HG02884 (cell line): Measurements from ENCODE around the gene CYP2B6.
"Not testable (repeated sequence)": the region's sequence is repeated elsewhere in the genome, so short reads cannot be mapped to it uniquely, and the experiment has no call there.

Source experiments
- ATAC-seq: cut with Tn5 transposase; IDR thresholded peaks from one replicate; pipeline ENCODE4 v1.9.1; 2021; ENCODE audit warnings: mild to moderate bottlenecking, moderate library complexity; ENCODE audit not compliant: unreplicated experiment

CYP2B6 gene

DNA sequence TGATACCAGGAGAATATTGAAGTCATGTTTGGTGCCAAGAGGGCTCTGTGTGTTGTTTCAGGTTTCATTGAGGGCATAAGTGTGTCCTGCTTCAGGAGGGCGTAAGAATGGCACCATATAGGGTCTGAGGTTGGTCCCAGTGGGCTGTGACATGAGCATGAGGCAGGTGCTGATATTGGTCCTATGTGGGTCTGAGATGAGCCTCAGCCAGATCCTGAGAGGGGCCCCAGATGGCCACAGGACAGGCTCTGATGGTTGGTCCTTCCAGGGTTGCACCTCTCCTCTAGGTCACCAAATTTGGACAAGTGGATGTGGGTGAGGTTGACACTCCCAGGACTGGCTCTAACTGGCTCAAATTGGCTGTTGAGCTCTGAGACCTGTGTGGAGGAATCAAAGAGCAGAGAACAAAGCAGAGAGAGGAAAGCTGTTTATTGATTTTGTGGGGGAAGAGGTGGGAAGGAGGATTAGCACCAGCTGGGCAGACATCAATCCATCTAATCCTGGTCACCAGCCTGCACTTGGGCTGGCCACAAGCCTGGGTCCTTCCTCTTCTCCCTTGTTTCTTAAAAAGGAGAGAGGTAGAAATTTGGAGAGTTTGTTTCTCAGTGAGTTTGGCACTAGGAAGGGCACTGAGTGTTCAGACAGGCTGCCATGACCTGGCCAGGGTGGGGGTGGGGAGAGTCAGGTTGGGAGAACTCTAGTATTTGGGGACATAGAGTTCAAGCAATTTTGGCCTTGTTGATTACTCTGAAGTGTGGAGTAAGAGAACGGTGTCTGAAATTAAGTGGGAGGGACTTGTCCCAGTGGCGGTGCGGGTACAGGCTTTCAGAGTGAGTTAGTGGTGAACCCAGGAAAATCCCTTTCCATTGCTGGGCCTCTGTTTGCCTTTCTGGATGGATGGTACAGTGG, 38.7 kb downstream of the CYP2B6 start:
- ATAC-seq, result no peak

DNA sequence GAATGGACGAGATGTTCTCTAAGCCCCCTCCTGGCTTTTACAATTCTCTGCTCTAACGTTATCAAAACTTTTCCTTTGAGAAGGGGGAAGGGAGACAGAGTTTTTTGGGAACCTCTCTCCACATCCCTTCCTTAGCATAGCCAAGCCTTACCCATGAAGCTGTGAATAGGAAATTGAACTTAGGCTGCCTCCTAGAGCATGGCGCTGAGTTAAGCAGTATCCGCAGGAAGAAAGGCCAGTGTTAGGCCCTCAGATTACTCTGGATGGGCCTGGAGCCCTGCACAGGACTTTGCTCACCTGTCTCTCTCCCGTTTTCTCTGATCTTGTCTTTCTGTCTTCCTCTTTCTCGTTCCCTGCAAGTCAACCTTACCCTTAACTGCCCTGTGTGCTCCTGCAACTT, 39.6 kb downstream of the CYP2B6 start:
- ATAC-seq, result no peak

DNA sequence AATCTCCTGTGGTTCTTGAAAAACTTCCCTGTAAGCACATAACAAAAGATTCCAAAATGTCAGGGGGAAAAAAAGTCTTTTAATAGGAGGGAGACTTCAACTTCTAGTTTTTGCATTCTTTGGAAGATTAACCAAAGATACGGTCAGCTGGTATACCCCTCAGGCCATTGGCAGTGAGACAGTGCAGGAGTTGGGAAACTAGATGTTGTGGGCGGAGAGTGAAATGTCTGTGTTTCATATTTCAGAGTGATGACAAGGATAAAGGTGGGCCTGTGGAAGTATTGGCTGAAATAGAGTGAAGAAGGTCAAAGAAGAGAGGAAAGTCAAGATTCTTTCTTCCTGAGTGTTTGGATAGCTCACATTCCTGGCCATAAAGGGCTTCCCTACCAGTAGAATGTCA, 40.8 kb downstream of the CYP2B6 start:
- no peak for ATAC-seq

DNA sequence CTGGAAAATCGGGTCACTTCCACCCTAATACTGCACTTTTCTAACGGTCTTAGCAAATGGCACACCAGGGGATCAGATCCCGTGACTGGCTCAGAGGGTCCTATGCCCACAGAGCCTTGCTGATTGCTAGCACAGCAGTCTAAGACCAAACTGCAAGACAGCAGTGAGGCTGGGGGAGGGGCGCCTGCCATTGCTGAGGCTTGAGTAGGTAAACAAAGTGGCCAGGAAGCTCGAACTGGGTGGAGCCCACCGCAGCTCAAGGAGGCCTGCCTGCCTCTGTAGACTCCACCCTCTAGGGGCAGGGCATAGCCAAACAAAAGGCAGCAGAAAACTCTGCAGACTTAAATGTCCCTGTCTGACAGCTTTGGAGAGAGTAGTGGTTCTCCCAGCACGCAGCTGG, 42.2 kb downstream of the CYP2B6 start:
- ATAC-seq, result not testable (repeated sequence)

DNA sequence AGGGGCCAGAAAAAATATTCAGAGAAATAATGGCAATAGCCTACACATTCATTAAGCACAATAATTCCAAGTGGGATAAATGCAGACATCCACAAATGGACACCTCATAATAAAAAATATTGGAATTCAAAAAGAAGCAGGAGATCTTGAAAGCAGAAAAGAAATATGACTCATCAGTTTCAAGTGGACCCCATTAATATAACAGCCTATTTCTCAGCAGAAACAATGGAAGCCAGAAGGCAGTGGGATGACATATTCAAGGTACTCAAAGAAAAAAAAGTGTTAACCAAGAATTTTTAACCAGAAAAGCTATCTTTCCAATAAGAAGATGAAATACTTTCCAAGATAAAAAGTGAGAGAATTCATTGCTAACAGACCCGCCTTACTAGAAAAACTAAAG, 48.7 kb downstream of the CYP2B6 start:
- no peak for ATAC-seq

DNA sequence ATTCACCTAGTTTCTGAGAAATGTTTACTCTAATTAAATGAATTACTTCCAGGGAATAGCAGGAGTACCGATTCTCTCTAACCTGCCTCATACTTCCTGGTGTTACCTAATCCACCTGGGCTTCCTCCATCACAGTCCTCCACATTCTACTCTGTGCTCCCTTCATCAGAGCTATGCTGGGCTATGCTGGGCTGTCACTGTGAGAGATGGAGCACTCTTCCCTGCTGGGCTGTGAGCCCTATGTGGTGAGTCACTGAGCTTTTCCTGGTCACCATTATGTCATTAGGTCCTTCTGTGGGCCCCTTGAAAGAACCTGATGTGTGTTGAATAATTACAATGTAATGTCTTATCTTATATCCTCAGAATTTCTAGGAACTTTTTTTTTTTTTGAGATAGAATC, 54.0 kb downstream of the CYP2B6 start:
- not testable (repeated sequence) for ATAC-seq

DNA sequence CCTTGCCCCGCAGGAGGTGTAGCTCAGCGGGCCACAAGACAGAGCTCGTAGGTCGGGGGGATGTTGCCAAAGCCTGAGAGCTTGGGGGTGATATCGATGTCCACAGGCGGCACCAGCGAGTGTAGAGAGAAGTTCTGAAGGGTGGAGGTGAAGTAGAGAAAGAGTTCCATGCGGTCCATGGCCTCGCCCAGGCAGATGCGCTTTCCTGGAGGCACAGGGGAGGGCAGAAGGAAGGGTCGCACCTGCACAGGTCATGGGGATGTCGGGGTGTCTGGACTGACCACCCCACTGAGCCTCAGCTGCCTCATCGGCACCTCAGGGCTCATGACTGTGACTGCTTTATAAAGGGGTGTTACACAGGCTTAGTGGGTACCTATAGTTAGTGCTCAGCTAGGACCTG, 59.3 kb downstream of the CYP2B6 start:
- no peak for ATAC-seq

DNA sequence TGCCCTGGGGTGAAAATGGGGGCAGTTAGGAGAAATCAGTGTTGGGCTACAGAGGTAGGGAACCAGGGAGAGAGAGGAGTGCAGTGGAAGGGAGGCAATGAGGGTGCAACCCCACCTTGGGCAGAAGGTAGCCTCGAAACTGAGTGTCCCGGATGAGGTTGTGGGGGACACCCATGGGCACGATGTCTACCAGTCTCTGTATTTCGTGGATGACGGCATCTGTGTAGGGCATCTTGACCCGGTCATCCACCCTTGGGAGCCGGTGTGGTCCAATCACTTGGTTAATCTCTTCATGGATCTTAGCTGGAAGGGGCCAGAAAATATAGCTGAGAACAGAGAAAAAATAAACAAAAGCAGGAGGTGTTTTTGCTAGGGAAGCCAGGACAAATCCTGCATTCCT, 61.1 kb downstream of the CYP2B6 start:
- not testable (repeated sequence) for ATAC-seq

DNA sequence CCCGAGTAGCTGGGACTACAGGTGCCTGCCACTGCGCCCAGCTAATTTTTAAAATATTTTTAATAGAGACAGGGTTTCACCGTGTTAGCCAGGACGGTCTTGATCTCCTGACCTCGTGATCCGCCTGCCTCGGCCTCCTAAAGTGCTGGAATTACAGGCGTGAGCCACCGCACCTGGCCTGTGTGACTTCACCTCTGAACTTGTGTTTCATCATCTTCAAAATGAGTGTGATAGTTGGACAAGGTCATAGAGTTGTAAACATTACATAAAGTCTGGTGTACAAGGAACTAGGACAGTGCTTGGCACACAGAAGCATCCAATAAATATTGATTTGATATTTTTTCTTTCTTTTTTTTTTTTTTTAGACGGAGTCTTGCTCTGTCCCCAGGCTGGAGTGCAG, 62.2 kb downstream of the CYP2B6 start:
- ATAC-seq, result not testable (repeated sequence)

DNA sequence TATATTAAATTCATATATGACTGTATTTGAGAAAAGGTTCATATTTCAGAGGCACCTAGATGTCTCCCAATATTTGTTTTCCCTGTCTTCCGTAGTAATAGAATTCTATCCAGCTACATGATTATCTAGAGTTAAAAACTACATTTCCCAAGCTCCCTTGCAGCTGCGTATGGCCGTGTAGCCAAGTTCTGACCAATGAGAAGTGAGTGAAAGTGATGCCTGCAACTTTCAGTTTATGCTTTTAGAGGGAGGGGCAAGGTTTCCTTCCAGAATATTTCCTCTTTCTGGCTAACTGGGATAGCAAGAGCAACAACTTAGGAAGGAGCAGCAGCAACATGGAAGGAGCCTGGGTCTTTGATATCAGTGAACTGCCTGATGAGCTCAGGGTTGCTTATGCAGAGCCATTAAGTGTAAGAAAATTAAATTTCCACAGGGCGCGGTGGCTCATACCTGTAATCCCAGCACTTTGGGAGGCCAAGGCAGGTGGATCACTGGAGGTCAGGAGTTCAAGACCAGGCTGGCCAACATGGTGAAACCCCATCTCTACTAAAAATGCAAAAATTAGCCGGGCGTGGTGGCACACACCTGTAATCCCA, 74.0 kb downstream of the CYP2B6 start:
- ATAC-seq, result no peak
